GM18858 (cell line): ENCODE results near the gene CDH18.

Source experiments
- ATAC-seq: cut with Tn5 transposase; IDR thresholded peaks from one replicate; pipeline ENCODE4 v1.9.1; 2021; ENCODE audit not compliant: unreplicated experiment

Gene CDH18

DNA sequence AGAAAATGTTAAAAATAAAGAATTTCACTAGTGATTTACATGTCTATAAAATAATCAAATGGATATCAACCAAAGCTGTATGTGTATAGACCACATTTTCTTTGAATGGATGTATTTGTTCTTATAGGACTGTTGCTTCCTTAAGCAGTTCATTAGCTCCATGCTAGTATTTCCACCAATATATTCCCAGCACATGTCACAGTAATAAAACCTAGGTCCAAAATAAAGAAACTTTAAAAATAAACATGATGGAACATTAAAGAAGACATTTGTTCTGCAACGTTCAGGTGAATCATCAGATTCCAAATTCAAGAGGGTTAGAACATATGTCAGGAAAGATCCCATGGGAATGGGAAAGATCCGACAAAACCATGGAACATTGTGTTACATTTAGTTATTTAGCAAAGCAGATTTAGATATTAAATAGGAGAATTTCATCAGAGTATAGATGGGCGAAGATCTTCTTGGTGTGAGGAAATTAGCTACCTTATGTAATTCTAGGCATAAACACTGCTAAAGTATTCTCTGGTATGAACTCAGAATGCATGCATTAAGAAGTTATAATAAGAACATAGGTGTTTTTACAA, 490.7 kb downstream of the CDH18 start:
- no peak for ATAC-seq

DNA sequence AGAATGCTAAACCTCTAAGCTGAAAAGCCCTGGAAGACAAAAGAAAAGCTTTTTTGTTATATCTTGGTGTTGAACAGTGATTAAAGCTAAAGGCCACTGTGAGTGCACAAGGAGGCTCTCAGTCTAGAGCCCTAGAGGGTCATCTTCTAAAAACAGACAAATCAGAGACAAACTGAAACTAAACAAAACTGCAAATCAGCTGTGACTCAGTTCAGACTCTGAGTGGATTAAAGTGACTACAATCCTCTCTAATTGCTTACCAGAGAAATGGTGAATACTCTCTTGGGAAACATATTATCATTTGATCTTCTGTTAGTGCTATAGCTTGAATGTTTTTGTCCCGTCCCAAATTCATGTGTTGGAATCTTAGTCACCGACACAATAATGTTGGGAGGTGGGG, 491.9 kb downstream of the CDH18 start:
- no peak for ATAC-seq

DNA sequence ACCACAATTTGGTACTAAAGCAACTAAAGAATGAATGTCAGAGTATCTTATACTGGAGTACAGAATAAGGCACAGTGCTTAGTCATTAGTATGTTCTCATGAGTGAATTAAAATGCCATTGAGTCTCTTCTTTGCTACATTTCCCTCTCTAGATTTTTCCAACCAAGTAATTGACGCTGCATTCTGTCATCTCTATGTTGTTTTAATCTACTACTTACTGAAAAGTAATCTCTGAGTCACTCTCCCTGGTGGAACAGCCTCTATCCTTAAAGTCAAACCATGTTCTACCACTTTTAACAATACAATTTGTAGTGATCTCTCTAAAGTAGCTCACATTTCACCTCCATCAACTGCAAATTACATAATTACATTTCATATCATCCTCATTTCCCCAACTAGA, 495.1 kb downstream of the CDH18 start:
- ATAC-seq: no peak

DNA sequence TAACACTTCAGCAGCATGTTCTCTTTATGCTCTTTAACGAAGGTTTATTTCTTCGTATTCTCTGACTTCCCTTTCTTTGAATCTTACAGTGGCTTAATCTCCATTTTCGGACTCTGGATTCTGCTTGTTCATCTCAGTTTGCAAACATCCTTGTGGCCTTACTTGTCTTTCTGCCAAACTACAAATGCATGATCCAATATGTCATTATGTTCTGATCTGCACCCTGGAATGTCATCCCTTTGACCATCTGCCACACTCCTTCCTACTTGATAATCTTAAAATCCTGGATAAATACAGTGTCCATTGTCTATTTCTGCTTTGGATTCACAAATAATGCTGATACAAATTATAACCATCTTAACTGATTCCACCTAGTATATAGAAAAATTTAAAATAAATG, 499.2 kb downstream of the CDH18 start:
- no peak for ATAC-seq

GRCh38 chr5:19487480-19487879, 500.5 kb downstream of the CDH18 start:
- ATAC-seq: no peak

DNA sequence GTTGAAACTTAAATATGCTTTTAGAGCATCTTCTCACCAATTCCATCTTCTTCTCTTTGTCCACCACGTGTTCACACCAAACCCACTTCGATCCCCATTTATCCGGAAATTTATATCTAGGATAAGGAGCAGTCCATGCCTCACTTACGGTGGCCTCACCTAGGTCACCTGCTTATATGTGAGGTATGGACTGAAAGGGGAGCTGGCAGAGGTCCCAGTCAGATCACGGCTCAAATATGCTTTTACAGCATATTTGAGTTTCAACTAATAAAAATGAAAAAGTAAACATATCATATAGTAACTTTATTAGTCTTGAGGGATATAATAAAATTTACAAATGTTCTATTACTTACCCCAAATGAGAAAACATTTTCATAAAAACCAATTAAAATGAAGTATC, 508.4 kb downstream of the CDH18 start:
- no peak for ATAC-seq

GRCh38 chr5:19462019-19462418, 526.0 kb downstream of the CDH18 start:
- no peak for ATAC-seq

DNA sequence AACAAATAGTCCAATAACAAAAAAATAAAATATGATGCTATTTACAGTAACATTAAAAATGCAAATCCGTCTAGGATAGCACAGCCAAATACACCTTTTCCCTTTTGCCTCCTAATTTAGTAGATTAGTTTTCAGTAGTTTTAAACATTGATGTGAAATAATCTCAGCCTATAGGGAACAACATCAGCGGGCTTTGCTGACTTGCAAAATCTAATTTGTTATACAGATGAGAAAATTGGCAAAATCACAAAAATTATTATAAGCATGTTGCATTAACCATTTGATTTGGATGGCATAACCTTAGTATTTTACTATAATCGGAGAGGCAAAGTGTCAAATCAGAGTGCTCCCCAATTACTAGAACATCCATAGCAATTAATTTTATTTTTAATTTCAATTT, 563.5 kb downstream of the CDH18 start:
- ATAC-seq: no peak
